Ecto neural progenitor cell (in vitro differentiated cells): Measurements from ENCODE around the gene TEKT1.
A peak's percentile ranks its signal among the peaks of the same experiment; 100 is the strongest.
"Not testable (repeated sequence)": the region's sequence is repeated elsewhere in the genome, so short reads cannot be mapped to it uniquely, and the experiment has no call there.

Experiments used
- DNase-seq: peaks from one replicate; pipeline ENCODE4 v3.0.0-alpha.2; 2018; ENCODE audit warnings: low spot score

Gene TEKT1

GRCh38 chr17:6815775-6816174 is 15.8 kb downstream of the TEKT1 start:
- no peak for DNase-seq

- no peak for DNase-seq
Observed at GRCh38 chr17:6812295-6812694, 19.2 kb downstream of the TEKT1 start.

- no peak for DNase-seq
Observed at GRCh38 chr17:6811510-6811909, 20.0 kb downstream of the TEKT1 start.

- DNase-seq = no peak
Observed at GRCh38 chr17:6800422-6801027, 31.0 kb downstream of the TEKT1 start.

- no peak for DNase-seq
Observed at GRCh38 chr17:6799738-6800137, 31.8 kb downstream of the TEKT1 start.

GRCh38 chr17:6797718-6798351 is 33.7 kb downstream of the TEKT1 start:
- no peak for DNase-seq

- DNase-seq = no peak
Observed at GRCh38 chr17:6796887-6797490, 34.5 kb downstream of the TEKT1 start.

GRCh38 chr17:6796017-6796886 is 35.3 kb downstream of the TEKT1 start:
- no peak for DNase-seq

GRCh38 chr17:6793748-6794493 is 37.6 kb downstream of the TEKT1 start:
- DNase-seq = no peak

- no peak for DNase-seq
Observed at GRCh38 chr17:6789146-6789545, 42.4 kb downstream of the TEKT1 start.

GRCh38 chr17:6787081-6787693 is 44.3 kb downstream of the TEKT1 start:
- DNase-seq = no peak

GRCh38 chr17:6786618-6787017 is 44.9 kb downstream of the TEKT1 start:
- DNase-seq = no peak

GRCh38 chr17:6782244-6782643 is 49.3 kb downstream of the TEKT1 start:
- no peak for DNase-seq

GRCh38 chr17:6780886-6781285 is 50.6 kb downstream of the TEKT1 start:
- DNase-seq = no peak

GRCh38 chr17:6780001-6780400 is 51.5 kb downstream of the TEKT1 start:
- no peak for DNase-seq

- no peak for DNase-seq
Observed at GRCh38 chr17:6779411-6779810, 52.1 kb downstream of the TEKT1 start.

- peak; percentile 73 for DNase-seq
Observed at GRCh38 chr17:6775871-6776405, 55.6 kb downstream of the TEKT1 start, which contains the start of gene FBXO39. Gene FBXO39 (plus strand): TSS chr17:6776215. CDS start chr17:6779869, 3,654 bp downstream.

- not testable (repeated sequence) for DNase-seq
Observed at GRCh38 chr17:6774906-6775305, 56.6 kb downstream of the TEKT1 start.

GRCh38 chr17:6772016-6772415 is 59.5 kb downstream of the TEKT1 start:
- DNase-seq = no peak

- DNase-seq = no peak
Observed at GRCh38 chr17:6768447-6768846, 63.1 kb downstream of the TEKT1 start.

GRCh38 chr17:6761779-6762178 is 69.8 kb downstream of the TEKT1 start:
- no peak for DNase-seq
